Neutrophil (primary cell): ENCODE results near the gene FHOD3.

Source experiments
- H3K27ac ChIP-seq: fragments of 200-600 bp; sonication (generic); 2 replicates; pipeline ENCODE4 v1.5.1; 2016; ENCODE audit warnings: mild to moderate bottlenecking, moderate library complexity
- H3K27me3 ChIP-seq: fragments of 200-600 bp; sonication (generic); 2 replicates; pipeline ENCODE4 v1.6.0; 2016; ENCODE audit warnings: mild to moderate bottlenecking
- H3K36me3 ChIP-seq: fragments of 200-600 bp; sonication (generic); 2 replicates; pipeline ENCODE4 v1.5.1; 2017
- H3K4me1 ChIP-seq, 2 experiments: fragments of 200-600 bp in 1 of 2; sonication (generic) in 1 of 2; 1 replicate in 1 of 2; 2 replicates in 1 of 2; pipeline versions ENCODE4 v1.5.1 to v1.6.1; 2013 to 2016; ENCODE audit warnings: low read depth in 1 of 2, low read length in 1 of 2, mild to moderate bottlenecking in 1 of 2, moderate library complexity in 1 of 2; ENCODE audit not compliant: control insufficient read depth in 1 of 2, insufficient read depth in 1 of 2
- H3K4me3 ChIP-seq, 2 experiments: fragments of 200-600 bp in 1 of 2; sonication (generic) in 1 of 2; 1 replicate in 1 of 2; 2 replicates in 1 of 2; pipeline ENCODE4 v1.5.1; 2013 to 2016; ENCODE audit warnings: low read depth in 1 of 2, low read length in 1 of 2, mild to moderate bottlenecking in 1 of 2, moderate library complexity in 1 of 2
- H3K9me3 ChIP-seq: fragments of 200-600 bp; sonication (generic); 2 replicates; pipeline ENCODE4 v1.5.1; 2016
- TF ChIP-seq, protein P1 (sequence below): fragments of 200-600 bp; sonication (generic); IDR thresholded peaks from 2 replicates; pipeline ENCODE4 v1.5.1; 2016; ENCODE audit warnings: antibody characterized with exemption

Gene FHOD3

DNA sequence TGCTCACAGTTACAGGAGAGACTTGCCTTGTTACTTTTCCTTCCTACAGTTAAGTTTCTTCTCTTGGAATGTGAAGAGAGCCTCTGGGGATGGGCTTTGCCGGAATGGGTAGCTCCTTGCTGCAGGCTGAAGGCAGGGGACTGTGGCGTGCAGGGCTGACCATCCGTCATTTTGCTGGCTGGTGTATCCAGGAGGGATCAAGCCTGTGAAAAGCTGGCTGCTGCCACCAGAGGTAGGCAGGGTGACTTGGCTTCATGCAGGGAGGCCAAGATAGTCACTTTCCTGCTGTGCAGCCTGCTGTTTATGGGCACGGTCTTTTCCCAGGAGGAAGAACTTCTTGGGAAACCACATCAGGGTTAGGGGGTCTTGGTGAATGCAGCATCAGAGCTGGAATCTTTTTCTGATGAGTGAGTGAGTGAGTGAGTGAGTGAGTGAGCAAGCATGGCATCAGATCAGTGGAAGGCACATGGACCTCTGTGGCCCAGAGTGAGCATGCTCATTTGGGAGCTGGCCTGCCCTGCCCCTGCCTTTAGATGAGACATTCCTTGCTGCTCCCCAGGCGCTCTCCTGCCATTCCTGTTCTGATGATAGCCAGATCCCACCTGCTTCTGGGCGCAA, 33.0 kb downstream of the FHOD3 start:
- TF ChIP-seq, protein P1, sequence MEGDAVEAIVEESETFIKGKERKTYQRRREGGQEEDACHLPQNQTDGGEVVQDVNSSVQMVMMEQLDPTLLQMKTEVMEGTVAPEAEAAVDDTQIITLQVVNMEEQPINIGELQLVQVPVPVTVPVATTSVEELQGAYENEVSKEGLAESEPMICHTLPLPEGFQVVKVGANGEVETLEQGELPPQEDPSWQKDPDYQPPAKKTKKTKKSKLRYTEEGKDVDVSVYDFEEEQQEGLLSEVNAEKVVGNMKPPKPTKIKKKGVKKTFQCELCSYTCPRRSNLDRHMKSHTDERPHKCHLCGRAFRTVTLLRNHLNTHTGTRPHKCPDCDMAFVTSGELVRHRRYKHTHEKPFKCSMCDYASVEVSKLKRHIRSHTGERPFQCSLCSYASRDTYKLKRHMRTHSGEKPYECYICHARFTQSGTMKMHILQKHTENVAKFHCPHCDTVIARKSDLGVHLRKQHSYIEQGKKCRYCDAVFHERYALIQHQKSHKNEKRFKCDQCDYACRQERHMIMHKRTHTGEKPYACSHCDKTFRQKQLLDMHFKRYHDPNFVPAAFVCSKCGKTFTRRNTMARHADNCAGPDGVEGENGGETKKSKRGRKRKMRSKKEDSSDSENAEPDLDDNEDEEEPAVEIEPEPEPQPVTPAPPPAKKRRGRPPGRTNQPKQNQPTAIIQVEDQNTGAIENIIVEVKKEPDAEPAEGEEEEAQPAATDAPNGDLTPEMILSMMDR: no peak
- Histone ChIP-seq H3K9me3 (no peaks in the 10 kb centered on the region), H3K27ac (no peak overlapping the region), H3K4me3 (no peak overlapping the region), H3K36me3 (no peaks in the 10 kb centered on the region), H3K4me1 (no peaks in the 10 kb centered on the region), H3K27me3 (peaks cover 7% of the 10 kb centered on the region)

DNA sequence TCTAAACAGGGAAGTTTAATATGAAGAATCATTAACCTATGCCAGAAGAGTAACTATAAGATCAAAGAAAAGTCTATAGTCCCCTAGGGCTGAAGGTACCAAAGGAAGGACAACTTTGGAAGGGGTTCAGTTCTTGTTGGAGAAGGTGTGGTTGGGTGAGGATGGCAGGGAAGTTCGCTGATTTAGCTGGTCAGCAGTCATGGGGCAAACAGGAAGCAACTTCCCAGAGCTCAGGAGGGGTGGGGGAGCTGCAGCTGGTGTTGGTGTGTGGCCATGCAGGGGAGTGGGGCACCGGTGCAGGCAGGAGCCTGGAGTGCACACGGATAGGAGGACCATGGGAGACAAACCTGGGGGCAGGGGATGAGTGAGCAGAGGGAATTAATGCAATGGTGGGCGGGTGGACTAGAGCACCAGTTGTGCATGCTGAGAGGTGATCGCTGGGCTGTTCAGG, 34.0 kb downstream of the FHOD3 start:
- Histone ChIP-seq H3K27ac (no peak overlapping the region), H3K4me3 (no peak overlapping the region), H3K9me3 (no peaks in the 10 kb centered on the region), H3K4me1 (no peaks in the 10 kb centered on the region), H3K27me3 (peaks cover 3% of the 10 kb centered on the region), H3K36me3 (no peaks in the 10 kb centered on the region)
- TF ChIP-seq, protein P1: no peak

DNA sequence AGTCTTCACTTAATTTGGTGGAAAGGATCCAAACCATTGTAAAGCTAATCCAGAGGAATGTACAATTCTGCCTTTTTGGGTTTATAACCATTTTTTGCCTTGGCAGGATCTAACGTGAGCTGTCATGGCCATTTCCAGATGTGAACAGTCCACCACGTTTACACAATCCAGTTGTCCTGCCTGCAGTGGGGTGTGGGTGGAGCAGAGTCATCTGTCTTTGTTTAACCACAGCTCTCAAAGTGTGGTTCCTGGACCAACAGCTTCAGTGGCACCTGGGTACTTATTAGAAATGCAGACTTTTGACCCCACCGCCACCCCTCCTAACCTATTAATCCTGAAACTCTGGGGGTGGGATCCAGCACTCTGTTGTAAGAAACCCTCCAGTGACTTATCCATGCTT, 35.9 kb downstream of the FHOD3 start:
- H3K4me1 ChIP-seq: no peaks in the 10 kb centered on the region
- TF ChIP-seq, protein P1: no peak
- H3K9me3 ChIP-seq: no peaks in the 10 kb centered on the region
- no peaks in the 10 kb centered on the region for H3K27me3 ChIP-seq
- H3K27ac ChIP-seq: no peak overlapping the region
- H3K36me3 ChIP-seq: no peaks in the 10 kb centered on the region
- no peak overlapping the region for H3K4me3 ChIP-seq

DNA sequence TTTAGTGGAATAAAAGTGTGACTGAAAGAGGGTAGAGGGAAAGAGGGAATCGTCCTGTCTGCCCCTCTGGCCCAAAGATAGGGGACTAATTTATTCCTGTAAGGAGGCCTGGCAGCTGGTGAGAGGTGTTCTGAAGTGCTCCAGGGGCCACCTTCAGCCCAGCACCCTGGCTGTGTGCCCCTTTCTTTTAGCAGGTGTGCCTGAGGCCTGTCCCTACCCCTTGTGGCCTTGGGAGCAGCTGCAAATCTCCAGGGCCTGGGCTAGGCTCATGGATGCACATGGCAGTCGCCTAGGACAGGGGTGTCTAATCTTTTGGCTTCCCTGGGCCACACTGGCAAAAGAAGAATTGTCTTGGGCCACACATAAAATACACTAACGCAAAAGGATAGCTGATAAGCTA, 37.3 kb downstream of the FHOD3 start:
- Histone ChIP-seq H3K9me3 (no peaks in the 10 kb centered on the region), H3K27me3 (no peaks in the 10 kb centered on the region), H3K36me3 (no peaks in the 10 kb centered on the region), H3K27ac (no peak overlapping the region), H3K4me3 (no peak overlapping the region), H3K4me1 (no peaks in the 10 kb centered on the region)
- TF ChIP-seq, protein P1: no peak

DNA sequence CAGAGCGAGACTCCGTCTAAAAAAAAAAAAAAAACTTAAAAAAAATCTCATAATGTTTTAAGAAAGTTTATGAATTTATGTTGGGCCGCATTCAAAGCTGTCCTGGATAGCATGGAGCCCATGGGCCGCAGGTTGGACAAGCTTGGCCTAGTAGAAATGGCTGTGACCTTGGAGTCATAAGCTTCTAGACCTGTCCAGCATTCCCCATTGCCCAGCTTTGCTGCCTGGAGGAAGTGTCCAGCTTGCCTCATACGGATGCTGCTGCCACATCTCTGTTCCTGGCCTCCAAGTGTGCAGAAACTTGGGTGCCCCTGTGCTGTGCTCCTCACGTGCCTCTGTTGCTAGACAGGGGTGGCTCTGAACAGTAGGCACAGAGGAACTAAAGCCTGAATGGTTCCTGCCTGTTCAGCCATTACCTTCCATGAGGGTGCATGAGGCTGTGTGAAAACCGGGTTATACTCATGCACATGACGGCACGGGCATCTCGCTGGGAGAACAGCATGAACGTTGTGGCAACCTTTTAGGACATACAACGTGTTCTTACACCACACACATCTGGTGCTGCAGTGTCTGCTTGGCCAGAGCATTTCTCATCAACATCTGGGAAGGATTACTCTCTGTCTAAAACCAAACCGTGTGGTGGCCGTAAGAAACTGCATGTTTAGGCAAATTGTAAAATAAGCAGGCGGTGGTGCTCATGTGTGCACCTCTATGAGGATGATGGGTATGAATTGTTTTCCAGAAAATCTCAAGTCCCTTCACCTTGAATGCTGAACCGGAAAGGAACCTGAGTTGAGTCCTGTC, 38.2 kb downstream of the FHOD3 start:
- no peaks in the 10 kb centered on the region for H3K27me3 ChIP-seq
- no peaks in the 10 kb centered on the region for H3K36me3 ChIP-seq
- no peaks in the 10 kb centered on the region for H3K4me1 ChIP-seq
- no peak overlapping the region for H3K27ac ChIP-seq
- no peaks in the 10 kb centered on the region for H3K9me3 ChIP-seq
- TF ChIP-seq, protein P1: no peak
- no peak overlapping the region for H3K4me3 ChIP-seq
